ENCODE measurements around the gene CCDC17. TPM values are rescaled to one million over a fixed set of nuclear protein-coding genes. Genes with fewer than 3 reads are reported as not detected.

The CCDC17 gene
- polyA plus RNA-seq, 2 of the 4 experiments (the other 2 are of a cell fraction) = 0.26 to 0.50 TPM

GRCh38 chr1:45643978-45644377 lies 20.1 kb upstream of the CCDC17 start:
- POLR2A ChIA-PET = no interaction called here
- DNase-seq (ENCODE audit: low read depth in 1 of 2, low spot score in 1 of 2) (peak in 1 of 2 experiments; percentile 21), ATAC-seq (peak; percentile 70 to 77; a peak in 4 of 6 replicates), FAIRE-seq (no peak)
- CTCF ChIA-PET = interaction anchor here (1.7 to 1.8 kb wide), 3 partner anchors 9 to 27 kb away, joined by 4 to 5 read pairs (median 4); no protein-coding TSS in a partner anchor
- H3K4me2 ChIP-seq = no peak overlapping the region
- H3K9me3 ChIP-seq = no peaks in the 10 kb centered on the region
- peaks cover 7% of the 10 kb centered on the region; the same call in 1 of the 3 replicates for H3K4me1 ChIP-seq
- H3K27ac ChIP-seq = no peak overlapping the region
- TF ChIP-seq JUNB (IDR thresholded peaks at IDR 0.05) = no peak
- TF ChIP-seq CTCF (IDR thresholded peaks at IDR 0.05) = 0 out of 3 replicates have a peak, but pooled peaks have one; percentile 15
- no peak overlapping the region for H3K4me3 ChIP-seq

GRCh38 chr1:45643321-45643720 lies 19.5 kb upstream of the CCDC17 start:
- H3K4me2 ChIP-seq = no peak overlapping the region
- H3K4me1 ChIP-seq = peaks cover 7% of the 10 kb centered on the region; the same call in 1 of the 3 replicates
- no peak for FAIRE-seq
- POLR2A ChIA-PET = no interaction called here
- no peaks in the 10 kb centered on the region for H3K9me3 ChIP-seq
- DNase-seq (ENCODE audit: low read depth in 1 of 2, low spot score in 1 of 2) = no peak
- no peak overlapping the region for H3K4me3 ChIP-seq
- no peak for ATAC-seq
- 73% methylated on average over 5 of the region's 5 CpGs for whole genome bisulfite sequencing (ENCODE audit: missing lambda C conversion rate)
- H3K27ac ChIP-seq = no peak overlapping the region
- CTCF ChIA-PET = interaction anchor here (0.9 to 1.8 kb wide), 5 partner anchors 9 to 86 kb away, joined by 3 to 5 read pairs (median 4); no protein-coding TSS in a partner anchor
- TF ChIP-seq RCOR1 (IDR thresholded peaks at IDR 0.05; ENCODE audit: low read depth, low read length) = no peak
- TF ChIP-seq PBX3 (IDR thresholded peaks at IDR 0.05) = no peak
- TF ChIP-seq HES2 (IDR thresholded peaks at IDR 0.05) = no peak
- no peak for TF ChIP-seq HOXB5 (CRISPR knock-in tag; IDR thresholded peaks at IDR 0.05)
- TF ChIP-seq CTCF (IDR thresholded peaks at IDR 0.05) = no peak
- no peak for TF ChIP-seq KDM1A (IDR thresholded peaks at IDR 0.05; ENCODE audit: low read depth)
- no peak for TF ChIP-seq CEBPB (IDR thresholded peaks at IDR 0.05)
- TF ChIP-seq MAFK (IDR thresholded peaks at IDR 0.05; ENCODE audit: partially characterized antibody) = no peak
- no peak for TF ChIP-seq CBX2 (IDR thresholded peaks at IDR 0.05; ENCODE audit: borderline replicate concordance, low read depth)
- no peak for TF ChIP-seq ATOH8 (CRISPR knock-in tag; IDR thresholded peaks at IDR 0.05; ENCODE audit: low read depth)
- no peak for TF ChIP-seq KDM5A (IDR thresholded peaks at IDR 0.05)
- TF ChIP-seq ZNF302 (CRISPR knock-in tag; IDR thresholded peaks at IDR 0.05) = no peak
- TF ChIP-seq FOSB (CRISPR knock-in tag; IDR thresholded peaks at IDR 0.05) = no peak
- no peak for TF ChIP-seq USF2 (IDR thresholded peaks at IDR 0.05)
- TF ChIP-seq RARB (CRISPR knock-in tag; IDR thresholded peaks at IDR 0.05) = no peak
- TF ChIP-seq JUNB (IDR thresholded peaks at IDR 0.05) = no peak

Measured in A549 (cell line).